OCI-LY7 (cell line): ENCODE data around the gene LIN52.

Experiments used
- CTCF ChIP-seq: fragments of 200-600 bp; sonication (generic); conservative IDR thresholded peaks from 2 replicates; pipeline ENCODE4 v1.5.1; 2014; ENCODE audit warnings: mild to moderate bottlenecking, antibody characterized with exemption, low read length, moderate library complexity, mixed read lengths
- EZH2phosphoT487 ChIP-seq: fragments of 200-600 bp; sonication (generic); IDR thresholded peaks from 2 replicates; pipeline ENCODE4 v1.6.1; 2018; ENCODE audit warnings: low read depth, borderline replicate concordance, mild to moderate bottlenecking, mixed run types, antibody characterized with exemption, low read length, moderate library complexity, mixed read lengths

GRCh38 chr14:74198441-74199234 lies 113.9 kb downstream of the LIN52 start:
- TF ChIP-seq CTCF, result no peak
- no peak for TF ChIP-seq EZH2phosphoT487
